ENCODE measurements around the gene C17orf75. TPM values are rescaled to one million over a fixed set of nuclear protein-coding genes. Genes with fewer than 3 reads are reported as not detected.
A peak's percentile ranks its signal among the peaks of the same experiment; 100 is the strongest.
"Not testable (repeated sequence)": the region's sequence is repeated elsewhere in the genome, so short reads cannot be mapped to it uniquely, and the experiment has no call there.

C17orf75 gene
- total and polyA plus RNA-seq, 2 experiments from 2014 or later: 11.1 to 14.7 TPM

- Histone ChIP-seq H3K9me3 (ENCODE audit: low read depth) (no peaks in the 10 kb centered on the region), H3K27ac (no peak overlapping the region), H3K9me2 (ENCODE audit: insufficient read depth) (no peaks in the 10 kb centered on the region), H3K9ac (peak overlapping the region; percentile 33), H4K20me1 (ENCODE audit: insufficient read depth) (no peaks in the 10 kb centered on the region), H2AFZ (peak overlapping the region; percentile 82), H3K4me3 (peak overlapping the region; percentile 53), H3K4me1 (ENCODE audit: insufficient read depth) (no peaks in the 10 kb centered on the region), H3F3A (ENCODE audit: insufficient read depth) (no peaks in the 10 kb centered on the region), H3K27me3 (replicated peaks; ENCODE audit: insufficient read depth) (no peaks in the 10 kb centered on the region), H3K4me2 (ENCODE audit: unreplicated experiment) (peak overlapping the region; percentile 55), H3K79me2 (ENCODE audit: insufficient read depth) (no peaks in the 10 kb centered on the region), H3K36me3 (ENCODE audit: low read depth) (no peaks in the 10 kb centered on the region)
- 18% methylated on average over 11 of the region's 11 CpGs for WGBS, 2 experiments (ENCODE audit: low coverage in 1 of 2, low lambda C conversion rate in 2 of 2, missing lambda C conversion rate in 2 of 2)
- DNase-seq: peak; percentile 61
- in situ Hi-C loops (cut with MboI): no loop called here
- TF ChIP-seq EZH2 (IDR thresholded peaks at IDR 0.05; ENCODE audit: insufficient read depth, poor library complexity, severe bottlenecking) (no peak), EZH2phosphoT487 (IDR thresholded peaks at IDR 0.05; ENCODE audit: insufficient read depth, low read depth) (no peak)
Observed at GRCh38 chr17:32323811-32324491, 18.0 kb downstream of the C17orf75 start.

DNA sequence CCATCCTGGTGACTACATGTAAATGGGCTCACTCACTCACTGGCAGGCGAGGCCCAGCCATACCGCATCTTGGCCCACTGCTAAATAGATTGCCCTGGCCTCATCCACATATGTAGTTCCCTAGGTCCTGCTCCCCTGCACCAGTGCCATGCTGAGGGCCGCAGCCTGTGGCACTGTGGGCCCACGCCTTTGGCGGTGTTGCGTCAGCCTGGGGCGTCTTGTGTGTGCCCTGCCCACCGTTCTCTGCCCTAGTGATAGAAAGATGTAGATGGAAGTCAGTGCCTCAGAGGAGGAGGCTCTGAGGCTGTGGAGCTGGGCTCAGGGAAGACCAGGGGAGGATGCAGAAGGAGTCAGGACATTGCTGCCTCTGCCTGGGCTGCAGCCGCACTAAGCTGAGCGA lies 18.9 kb downstream of the C17orf75 start:
- Histone ChIP-seq H3K27me3 (replicated peaks; ENCODE audit: insufficient read depth) (no peaks in the 10 kb centered on the region), H3F3A (ENCODE audit: insufficient read depth) (no peaks in the 10 kb centered on the region), H2AFZ (no peak overlapping the region), H3K4me1 (ENCODE audit: insufficient read depth) (no peaks in the 10 kb centered on the region), H3K79me2 (ENCODE audit: insufficient read depth) (no peaks in the 10 kb centered on the region), H3K4me3 (no peak overlapping the region), H3K9me2 (ENCODE audit: insufficient read depth) (no peaks in the 10 kb centered on the region), H4K20me1 (ENCODE audit: insufficient read depth) (no peaks in the 10 kb centered on the region), H3K36me3 (ENCODE audit: low read depth) (no peaks in the 10 kb centered on the region), H3K27ac (no peak overlapping the region), H3K9ac (no peak overlapping the region), H3K9me3 (ENCODE audit: low read depth) (no peaks in the 10 kb centered on the region), H3K4me2 (ENCODE audit: unreplicated experiment) (no peak overlapping the region)
- 95% methylated on average over 10 of the region's 10 CpGs for WGBS, 2 experiments (ENCODE audit: low coverage in 1 of 2, low lambda C conversion rate in 2 of 2, missing lambda C conversion rate in 2 of 2)
- TF ChIP-seq EZH2phosphoT487 (IDR thresholded peaks at IDR 0.05; ENCODE audit: insufficient read depth, low read depth) (no peak), EZH2 (IDR thresholded peaks at IDR 0.05; ENCODE audit: insufficient read depth, poor library complexity, severe bottlenecking) (no peak)
- in situ Hi-C loops (cut with MboI): no loop called here
- no peak for DNase-seq

- no peaks in the 10 kb centered on the region for H3F3A ChIP-seq (ENCODE audit: insufficient read depth)
- no peak overlapping the region for H3K27ac ChIP-seq
- H3K4me2 ChIP-seq (ENCODE audit: unreplicated experiment): no peak overlapping the region
- no peaks in the 10 kb centered on the region for H3K36me3 ChIP-seq (ENCODE audit: low read depth)
- no peaks in the 10 kb centered on the region for H3K79me2 ChIP-seq (ENCODE audit: insufficient read depth)
- no peaks in the 10 kb centered on the region for H3K9me3 ChIP-seq (ENCODE audit: low read depth)
- H3K27me3 ChIP-seq (replicated peaks; ENCODE audit: insufficient read depth): no peaks in the 10 kb centered on the region
- DNase-seq: no peak
- TF ChIP-seq EZH2 (IDR thresholded peaks at IDR 0.05; ENCODE audit: insufficient read depth, poor library complexity, severe bottlenecking): no peak
- no peak for TF ChIP-seq EZH2phosphoT487 (IDR thresholded peaks at IDR 0.05; ENCODE audit: insufficient read depth, low read depth)
- 90 to 91% methylated on average over 15 of the region's 15 CpGs for WGBS, 2 experiments (ENCODE audit: low coverage in 1 of 2, low lambda C conversion rate in 2 of 2, missing lambda C conversion rate in 2 of 2)
- H4K20me1 ChIP-seq (ENCODE audit: insufficient read depth): no peaks in the 10 kb centered on the region
- H3K9me2 ChIP-seq (ENCODE audit: insufficient read depth): no peaks in the 10 kb centered on the region
- no peak overlapping the region for H3K9ac ChIP-seq
- H2AFZ ChIP-seq: no peak overlapping the region
- in situ Hi-C loops (cut with MboI): no loop called here
- H3K4me3 ChIP-seq: no peak overlapping the region
- H3K4me1 ChIP-seq (ENCODE audit: insufficient read depth): no peaks in the 10 kb centered on the region
Observed at GRCh38 chr17:32320847-32321246, 21.1 kb downstream of the C17orf75 start.

GRCh38 chr17:32320080-32320479 lies 21.9 kb downstream of the C17orf75 start:
- WGBS, 2 experiments (ENCODE audit: low coverage in 1 of 2, low lambda C conversion rate in 2 of 2, missing lambda C conversion rate in 2 of 2): 87 to 99% methylated on average over 6 of the region's 6 CpGs
- H3K36me3 ChIP-seq (ENCODE audit: low read depth); in situ Hi-C loops (cut with MboI): not testable (repeated sequence)

DNA sequence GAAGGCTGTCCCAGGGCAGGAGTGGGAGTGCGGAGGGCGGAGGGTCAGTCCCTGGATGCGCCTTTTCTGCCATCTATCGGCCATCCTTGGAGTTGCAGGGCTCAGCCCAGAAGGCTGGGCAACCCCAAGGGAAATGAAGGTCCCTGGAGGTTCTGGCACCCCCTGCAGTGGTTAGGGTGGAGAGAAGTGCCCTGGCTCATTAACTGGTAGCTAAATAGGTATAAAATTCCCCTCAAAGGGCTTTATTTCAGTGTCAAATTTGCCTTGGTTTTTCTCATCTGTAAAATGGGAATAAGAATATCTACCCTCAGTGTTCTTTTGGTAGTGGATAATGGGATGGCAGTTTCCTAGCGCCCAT lies 22.4 kb downstream of the C17orf75 start:
- peak; percentile 72 for DNase-seq
- Histone ChIP-seq H3K9ac (no peak overlapping the region), H4K20me1 (ENCODE audit: insufficient read depth) (no peaks in the 10 kb centered on the region), H3K9me3 (ENCODE audit: low read depth) (no peaks in the 10 kb centered on the region), H3K4me2 (ENCODE audit: unreplicated experiment) (peak overlapping the region; percentile 64), H3K36me3 (ENCODE audit: low read depth) (no peaks in the 10 kb centered on the region), H3K79me2 (ENCODE audit: insufficient read depth) (no peaks in the 10 kb centered on the region), H3K4me3 (no peak overlapping the region), H3K4me1 (ENCODE audit: insufficient read depth) (no peaks in the 10 kb centered on the region), H3F3A (ENCODE audit: insufficient read depth) (no peaks in the 10 kb centered on the region), H3K9me2 (ENCODE audit: insufficient read depth) (no peaks in the 10 kb centered on the region), H3K27me3 (replicated peaks; ENCODE audit: insufficient read depth) (no peaks in the 10 kb centered on the region), H2AFZ (no peak overlapping the region), H3K27ac (no peak overlapping the region)
- no peak for TF ChIP-seq EZH2 (IDR thresholded peaks at IDR 0.05; ENCODE audit: insufficient read depth, poor library complexity, severe bottlenecking)
- WGBS, 2 experiments (ENCODE audit: low coverage in 1 of 2, low lambda C conversion rate in 2 of 2, missing lambda C conversion rate in 2 of 2): 17 to 18% methylated on average over 5 of the region's 5 CpGs
- in situ Hi-C loops (cut with MboI): no loop called here

More at GRCh38 chr17:32320080-32320479, 21.9 kb downstream of the C17orf75 start:
- not testable (repeated sequence) for H4K20me1 ChIP-seq (ENCODE audit: insufficient read depth); H3K4me3 ChIP-seq; H3K27ac ChIP-seq; H3K4me1 ChIP-seq (ENCODE audit: insufficient read depth); H3K9me3 ChIP-seq (ENCODE audit: low read depth); H2AFZ ChIP-seq; H3K27me3 ChIP-seq (replicated peaks; ENCODE audit: insufficient read depth); H3F3A ChIP-seq (ENCODE audit: insufficient read depth); H3K9me2 ChIP-seq (ENCODE audit: insufficient read depth); DNase-seq; H3K4me2 ChIP-seq (ENCODE audit: unreplicated experiment); H3K9ac ChIP-seq; H3K79me2 ChIP-seq (ENCODE audit: insufficient read depth)
